GM19468 (cell line): Measurements from ENCODE around the gene PROM1.

Experiments used
- ATAC-seq: cut with Tn5 transposase; IDR thresholded peaks from one replicate; pipeline ENCODE4 v1.9.1; 2021; ENCODE audit warnings: mild to moderate bottlenecking, moderate library complexity, moderate number of reproducible peaks; ENCODE audit not compliant: unreplicated experiment; ENCODE audit errors: extremely low read depth

The PROM1 gene

DNA sequence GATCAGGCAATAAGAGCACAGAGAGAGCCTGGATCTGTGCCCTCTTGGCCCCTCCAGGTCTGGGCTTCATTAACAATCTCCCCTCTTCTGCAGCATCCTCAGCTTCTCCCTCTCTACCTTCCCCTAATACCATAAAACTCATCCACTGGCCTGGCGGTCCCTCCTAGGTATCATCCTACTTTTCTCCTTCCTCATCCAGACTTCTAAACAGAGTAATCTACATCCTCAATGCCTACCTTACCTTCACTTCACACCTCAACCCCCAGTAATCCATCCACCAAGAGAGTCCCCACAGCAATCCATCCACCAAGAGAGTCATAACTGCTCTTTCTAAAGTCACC, 162.3 kb downstream of the PROM1 start:
- ATAC-seq = no peak

DNA sequence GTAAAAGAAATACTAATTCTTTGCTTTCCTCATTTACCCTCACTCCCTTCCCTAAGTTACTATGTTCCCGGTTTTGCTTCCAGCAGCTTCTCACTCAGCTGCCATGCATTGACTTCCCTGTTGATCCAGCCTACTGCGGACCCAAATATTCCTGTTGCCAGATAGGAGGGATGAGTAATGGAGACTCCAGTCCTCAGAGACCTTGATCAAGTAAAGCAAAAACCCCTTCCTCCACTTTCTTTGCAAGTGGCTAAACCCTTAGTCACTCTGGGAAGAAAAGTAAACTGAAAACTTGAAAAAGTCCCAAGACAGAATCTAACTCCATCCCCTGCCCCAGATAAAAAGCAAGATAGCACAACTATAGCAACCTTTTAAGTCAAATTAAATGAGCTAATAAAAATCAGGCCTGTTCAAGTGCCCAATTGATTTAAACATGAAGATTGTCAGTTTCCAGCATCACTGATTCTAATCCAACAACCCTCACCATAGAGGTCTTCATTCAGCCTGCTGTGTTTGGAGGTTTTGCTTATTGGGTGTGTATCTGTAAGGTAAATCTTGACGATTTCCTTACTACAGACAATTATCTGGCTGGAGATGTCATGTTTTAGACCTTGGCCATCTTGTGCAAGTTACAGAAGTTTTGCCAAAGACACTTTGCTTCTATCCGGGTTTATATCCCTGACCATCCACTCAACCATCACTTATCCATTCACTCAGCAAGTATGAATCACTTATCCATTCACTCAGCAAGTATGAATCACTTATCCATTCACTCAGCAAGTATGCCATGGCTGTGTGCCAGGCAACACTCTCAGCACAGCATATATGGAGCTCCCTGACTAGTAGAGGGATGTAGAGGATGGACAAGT, 162.9 kb downstream of the PROM1 start:
- no peak for ATAC-seq

DNA sequence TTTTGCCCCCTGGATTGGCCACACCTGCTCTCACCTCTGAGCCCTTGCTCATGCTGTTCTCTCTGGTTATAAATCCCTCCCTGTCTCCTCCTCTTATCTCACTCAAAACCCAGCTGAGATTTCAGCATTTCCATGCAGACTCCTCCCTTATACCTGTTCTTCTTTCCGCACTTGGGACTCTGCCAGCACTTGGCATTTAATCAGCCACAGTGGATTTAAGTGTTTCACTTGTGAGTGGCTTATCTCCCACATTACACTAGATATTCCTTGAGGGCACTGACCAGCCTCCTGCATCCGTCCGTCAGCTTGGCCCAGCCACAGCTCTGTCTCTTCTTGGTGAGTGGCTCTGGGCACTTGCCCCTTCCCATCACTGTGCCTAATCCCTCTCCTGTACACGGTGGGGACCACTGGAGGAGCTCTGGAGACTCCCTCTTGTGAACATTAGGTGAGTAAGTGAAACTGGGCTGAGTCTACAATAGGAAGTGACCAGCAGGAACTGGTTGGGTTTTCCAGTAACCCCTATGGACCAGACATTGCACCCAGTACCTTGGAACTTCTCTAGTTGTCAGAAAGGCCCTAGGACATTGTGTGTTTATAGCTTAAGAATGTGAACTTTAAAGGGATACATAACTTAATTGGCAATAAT, 165.2 kb downstream of the PROM1 start:
- no peak for ATAC-seq
